Globus pallidus (tissue), 1 donor: ENCODE data around the gene VASP.
"Not testable (repeated sequence)": the region's sequence is repeated elsewhere in the genome, so short reads cannot be mapped to it uniquely, and the experiment has no call there.

Experiments
- DNase-seq: peaks from one replicate; pipeline ENCODE4 v3.0.0-alpha.2; 2015; ENCODE audit warnings: low spot score

Gene VASP

DNA sequence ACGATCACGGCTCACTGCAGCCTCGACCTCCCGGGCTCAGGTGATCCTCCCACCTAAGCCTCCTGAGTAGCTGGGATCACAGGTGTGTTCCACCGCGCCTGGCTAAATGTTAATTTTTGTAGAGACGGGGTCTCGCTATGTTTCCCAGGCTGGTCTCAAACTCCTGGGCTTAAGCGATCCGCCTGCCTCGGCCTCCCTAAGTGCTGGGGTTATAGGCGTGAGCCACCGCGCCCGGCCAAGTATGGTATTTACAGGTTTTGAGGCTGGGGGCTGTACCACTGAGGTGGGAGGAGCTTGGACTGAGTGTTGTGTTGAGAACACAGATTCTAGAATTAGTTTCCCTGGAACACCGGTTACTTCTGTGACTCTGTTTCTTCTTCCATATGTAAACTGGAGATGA is 9.5 kb upstream of the VASP start:
- no peak for DNase-seq

DNA sequence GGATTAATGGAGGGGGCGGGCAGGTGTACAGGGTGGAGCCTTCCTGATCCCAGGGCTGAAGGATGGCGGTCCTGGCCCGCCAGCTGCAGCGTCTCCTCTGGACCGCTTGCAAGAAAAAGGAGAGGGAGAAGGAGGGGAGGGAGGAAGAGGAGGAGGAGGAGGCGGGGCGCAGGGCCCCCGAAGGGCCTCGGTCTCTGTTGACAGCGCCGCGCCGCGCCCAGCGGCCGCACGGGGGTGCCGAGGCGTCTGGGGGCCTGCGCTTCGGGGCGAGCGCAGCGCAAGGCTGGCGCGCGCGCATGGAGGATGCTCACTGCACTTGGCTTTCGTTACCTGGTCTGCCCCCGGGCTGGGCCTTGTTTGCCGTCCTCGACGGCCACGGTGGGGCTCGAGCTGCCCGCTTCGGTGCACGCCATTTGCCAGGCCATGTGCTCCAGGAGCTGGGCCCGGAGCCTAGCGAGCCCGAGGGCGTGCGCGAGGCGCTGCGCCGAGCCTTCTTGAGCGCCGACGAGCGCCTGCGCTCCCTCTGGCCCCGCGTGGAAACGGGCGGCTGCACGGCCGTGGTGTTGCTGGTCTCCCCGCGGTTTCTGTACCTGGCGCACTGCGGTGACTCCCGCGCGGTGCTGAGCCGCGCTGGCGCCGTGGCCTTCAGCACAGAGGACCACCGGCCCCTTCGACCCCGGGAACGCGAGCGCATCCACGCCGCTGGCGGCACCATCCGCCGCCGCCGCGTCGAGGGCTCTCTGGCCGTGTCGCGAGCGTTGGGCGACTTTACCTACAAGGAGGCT is 8.7 kb upstream of the VASP start, which contains the start of gene PPM1N:
Gene PPM1N (plus strand): TSS at position 33 of the 785 bp plus-strand sequence. CDS start 30 bp downstream, at position 63.
- no peak for DNase-seq

DNA sequence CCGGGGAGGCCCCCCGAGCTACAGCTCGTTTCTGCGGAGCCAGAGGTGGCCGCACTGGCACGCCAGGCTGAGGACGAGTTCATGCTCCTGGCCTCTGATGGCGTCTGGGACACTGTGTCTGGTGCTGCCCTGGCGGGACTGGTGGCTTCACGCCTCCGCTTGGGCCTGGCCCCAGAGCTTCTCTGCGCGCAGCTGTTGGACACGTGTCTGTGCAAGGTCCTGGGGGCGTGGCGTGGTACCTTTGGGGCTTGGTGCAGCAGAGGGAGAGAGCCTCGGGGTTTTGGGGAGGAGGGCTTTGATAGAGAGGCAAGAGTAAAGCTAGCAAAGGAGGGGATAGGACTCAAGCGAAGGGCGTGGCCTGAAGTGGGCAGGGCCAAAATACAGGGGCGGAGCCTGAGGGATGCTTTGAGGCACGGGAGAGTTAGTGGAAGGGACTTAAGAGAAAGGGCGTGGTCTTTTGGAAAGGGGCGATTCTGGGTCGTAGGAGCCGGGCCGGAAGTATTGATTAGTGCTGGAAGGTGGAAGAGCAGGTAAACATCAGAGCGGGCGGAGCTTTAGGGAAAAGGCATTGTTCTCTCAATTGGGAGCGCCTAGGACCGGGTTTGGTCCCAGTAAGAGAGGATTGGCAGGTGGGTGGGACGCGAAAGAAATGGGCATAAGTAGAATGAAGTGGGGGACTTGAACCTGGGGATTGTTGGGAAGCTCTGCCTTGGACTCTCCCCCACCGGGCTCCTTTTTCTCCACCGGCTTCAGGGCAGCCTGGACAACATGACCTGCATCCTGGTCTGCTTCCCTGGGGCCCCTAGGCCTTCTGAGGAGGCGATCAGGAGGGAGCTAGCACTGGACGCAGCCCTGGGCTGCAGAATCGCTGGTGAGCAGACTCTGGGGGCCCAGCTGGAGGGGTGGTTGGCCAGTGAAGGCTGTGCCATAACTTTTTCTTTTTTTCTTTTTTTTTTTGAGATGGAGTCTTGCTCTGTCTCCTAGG is 7.8 kb upstream of the VASP start:
- no peak for DNase-seq

DNA sequence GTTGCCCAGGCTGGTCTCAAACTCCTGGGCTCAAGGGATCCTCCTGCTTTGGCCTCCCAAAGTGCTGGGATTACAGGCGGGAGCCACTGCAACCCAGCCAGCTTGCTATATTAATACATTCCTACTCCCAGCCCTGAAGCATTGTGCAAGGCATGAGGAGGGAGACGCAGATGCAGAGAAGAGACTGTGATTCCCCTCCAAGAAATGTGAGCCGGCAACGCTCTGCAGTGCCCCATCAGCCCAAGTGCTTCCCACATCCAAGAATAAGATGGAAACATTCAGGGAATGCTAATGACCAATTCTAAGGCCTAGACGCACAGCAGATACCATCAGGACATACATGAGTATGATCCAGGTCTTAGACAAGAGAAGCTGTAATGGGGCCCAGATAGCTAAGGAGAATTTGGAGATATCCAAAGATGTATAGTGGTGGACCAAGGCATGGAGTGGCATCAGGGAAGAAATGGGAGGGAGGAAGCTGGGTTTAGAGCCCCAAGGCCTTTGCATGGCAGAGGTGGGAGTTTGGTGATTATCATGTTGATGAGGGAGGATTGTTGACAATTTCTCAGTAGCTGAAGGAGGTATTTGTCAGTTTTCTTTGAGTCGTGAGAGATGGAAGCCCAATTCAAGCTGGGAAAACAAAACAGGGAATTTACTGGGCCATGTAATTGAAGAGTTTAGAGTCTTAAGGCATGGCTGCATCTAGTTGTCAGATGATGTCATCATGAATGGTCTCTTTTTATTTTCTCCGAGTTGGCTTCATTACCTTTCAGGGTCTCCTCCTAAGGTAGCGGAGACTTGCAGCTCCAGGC is 6.2 kb upstream of the VASP start:
- DNase-seq, result no peak

DNA sequence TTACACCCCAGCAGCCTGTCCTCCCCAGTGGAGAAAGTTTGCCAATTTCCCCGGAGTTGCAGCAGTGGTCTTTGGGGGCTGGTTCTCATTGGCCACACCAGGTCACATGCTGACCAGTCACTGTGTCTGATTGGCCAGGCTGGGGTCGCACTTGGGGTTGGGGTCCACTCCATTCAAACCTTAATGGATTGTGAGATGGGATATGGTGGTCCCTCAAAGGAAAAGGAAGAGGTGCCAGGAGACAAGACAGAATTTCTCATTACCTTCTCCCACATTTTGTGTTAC is 5.6 kb upstream of the VASP start:
- no peak for DNase-seq

DNA sequence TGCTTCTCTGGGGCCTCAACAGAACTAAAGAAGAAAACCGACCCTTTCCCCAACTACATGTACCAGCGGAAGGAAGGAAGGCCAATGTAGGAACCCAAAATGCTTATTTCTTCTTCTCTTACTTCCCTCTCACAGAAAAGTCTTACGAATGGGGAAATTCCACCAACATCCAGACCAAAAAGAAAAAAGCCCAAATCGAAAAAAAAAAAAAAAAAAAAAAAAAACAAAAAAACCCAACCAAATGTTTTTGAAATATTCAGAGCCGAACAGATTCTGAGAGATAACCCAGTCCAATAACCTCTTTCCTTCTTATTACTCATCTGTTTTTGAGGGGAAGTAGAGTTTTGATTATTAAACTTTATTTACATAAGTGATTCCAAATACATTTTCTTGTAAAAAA is 5.2 kb upstream of the VASP start:
- peak; percentile 35 for DNase-seq

DNA sequence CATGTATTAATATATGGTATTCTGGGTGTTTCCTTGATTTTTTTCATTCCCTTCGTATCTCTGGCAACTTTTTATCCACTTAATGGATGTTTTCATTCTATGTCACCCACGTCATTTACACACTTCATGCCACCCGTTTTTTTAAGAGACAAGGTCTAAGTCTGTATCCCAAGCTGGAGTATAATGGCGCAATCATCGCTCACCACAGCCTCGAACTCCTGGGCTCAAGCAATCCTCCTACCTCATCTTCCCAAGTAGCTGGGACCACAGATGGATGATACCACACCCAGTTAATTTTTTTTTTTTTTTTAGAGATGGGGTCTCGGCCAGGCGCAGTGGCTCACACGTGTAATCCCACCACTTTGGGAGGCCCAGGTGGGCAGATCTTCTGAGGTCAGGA is 3.4 kb upstream of the VASP start:
- DNase-seq, result no peak

DNA sequence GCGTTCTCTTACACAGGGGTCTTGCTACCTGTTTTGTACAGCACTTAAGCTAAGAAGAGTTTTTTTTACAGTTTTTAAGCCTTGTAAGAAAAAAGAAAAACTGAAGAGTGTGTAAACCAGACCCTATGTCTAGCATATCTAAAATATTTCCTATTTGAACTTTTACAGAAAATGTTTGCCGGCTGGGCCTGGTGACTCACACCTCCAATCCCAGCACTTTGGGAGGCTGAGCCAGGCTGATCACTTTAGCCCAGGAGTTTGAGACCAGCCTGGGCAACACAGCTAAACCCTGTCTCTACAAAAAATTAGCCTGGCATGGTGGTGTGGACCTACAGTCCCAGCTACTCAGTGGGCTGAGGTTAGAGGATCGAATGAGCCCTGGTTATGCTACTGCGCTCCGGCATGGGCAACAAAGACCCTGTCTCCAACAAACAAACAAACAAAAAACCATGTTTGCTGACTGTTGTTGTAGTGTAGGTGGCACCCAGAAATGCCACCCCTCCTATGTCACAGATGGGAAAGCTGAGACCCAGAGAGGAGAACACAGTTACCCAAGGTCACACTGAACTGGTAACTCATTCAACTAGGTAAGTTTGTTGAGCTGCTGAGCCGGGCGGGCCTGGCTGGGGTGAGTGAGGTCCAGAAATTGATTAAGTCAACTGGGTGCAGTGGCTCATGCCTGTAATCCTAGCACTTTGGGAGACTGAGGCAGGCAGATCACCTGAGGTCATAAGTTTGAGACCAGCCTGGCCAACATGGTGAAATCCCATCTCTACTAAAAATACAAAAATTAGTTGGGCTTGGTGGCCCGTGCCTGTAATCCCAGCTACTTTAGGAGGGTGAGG is 1.9 kb upstream of the VASP start:
- DNase-seq, result no peak

DNA sequence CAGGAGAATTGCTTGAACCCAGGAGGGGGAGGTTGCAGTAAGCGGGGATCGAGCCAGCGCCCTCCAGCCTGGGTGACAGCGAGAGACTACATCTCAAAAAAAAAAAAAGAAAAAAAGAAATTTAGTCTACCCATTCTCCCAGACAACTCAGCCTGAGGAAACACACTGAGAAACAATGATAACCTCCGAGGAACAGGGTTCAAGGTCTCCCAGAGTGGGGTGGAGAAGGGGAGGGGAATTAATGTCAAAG is 1.4 kb upstream of the VASP start:
- no peak for DNase-seq

DNA sequence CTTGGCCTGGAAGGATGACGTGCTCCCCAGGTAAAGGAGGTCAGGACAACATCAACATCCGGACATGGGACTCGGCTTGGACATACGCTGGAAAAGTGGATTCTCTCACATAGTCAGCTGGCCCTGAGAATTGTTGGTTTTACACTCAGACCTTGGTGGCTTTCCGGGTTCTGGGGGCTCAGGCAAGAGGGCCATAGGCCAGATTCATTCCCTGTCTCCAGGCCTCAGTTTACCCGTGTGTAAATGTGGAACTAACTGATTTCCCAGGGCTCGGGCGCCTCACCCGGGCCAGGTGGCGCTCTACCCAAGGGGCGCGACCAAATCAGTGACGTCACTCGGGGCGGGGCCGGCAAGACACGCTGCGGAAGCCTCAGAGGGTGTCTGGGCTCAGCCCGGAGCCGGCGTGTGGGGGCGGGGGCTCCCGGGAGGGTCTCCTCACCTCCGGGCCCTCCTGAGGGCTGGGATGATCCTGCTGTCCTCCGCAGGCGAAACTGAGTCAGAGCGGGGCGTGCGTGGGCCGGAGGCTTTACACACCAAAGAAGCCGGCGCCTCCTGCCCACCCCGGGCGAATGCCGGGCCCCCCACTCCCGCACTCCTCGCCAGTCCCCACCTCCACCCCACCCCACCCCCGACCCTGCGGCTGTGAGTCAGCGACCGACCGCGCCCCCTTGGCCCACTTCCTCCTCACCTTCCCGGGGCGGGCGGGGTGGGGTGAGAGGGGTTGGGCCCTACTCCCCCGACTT is 862 bp upstream of the VASP start:
- peak; percentile 86 for DNase-seq

DNA sequence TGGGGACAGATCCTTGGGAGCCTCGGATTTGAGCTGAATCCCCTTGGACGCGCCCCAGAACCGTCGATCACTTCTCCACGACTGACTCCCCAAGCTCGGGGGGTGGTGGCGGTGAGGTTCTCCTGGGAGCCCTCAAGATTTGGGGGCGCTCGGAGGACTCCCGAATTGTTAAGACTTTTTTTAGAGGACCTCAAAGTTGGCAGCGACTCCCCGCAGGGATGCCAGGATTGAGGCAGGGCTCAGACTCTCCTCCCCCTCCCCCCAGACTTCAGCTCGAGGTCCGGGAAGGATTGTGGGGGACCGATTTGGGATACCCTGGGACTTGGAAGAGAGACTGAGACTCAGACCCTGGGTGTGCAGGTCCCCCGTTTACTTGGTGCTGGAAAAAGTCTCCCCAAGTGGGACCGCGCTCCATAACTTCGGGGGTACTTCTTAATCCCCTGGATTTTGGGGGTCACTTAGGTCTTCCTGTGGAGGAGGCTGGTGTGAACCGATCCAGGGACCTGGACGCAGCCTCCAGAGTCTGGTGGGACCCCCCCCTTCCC is 665 bp downstream of the VASP start:
- no peak for DNase-seq

DNA sequence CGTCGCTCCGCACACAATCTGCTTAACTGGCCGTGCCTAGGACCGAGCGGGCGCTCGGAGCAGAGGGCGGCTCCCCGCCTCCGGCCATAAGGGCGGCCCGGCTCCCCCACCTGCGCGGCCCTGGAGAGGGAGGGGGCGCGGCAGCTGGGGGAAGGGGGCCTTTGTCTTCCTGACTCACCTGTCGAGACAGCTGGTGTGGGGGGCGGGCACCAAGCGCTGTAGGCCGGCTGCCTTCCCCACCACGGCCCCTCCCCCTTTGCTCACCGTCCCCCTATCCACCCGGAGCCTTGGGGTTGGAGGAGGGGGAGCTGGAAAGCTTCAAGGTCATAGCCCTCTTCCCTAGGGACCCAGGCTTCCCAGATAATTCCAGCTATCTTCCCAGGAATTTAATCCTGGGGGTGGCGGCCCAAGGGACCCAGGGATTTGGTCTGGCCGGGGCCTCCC is 1.2 kb downstream of the VASP start:
- DNase-seq, result no peak

DNA sequence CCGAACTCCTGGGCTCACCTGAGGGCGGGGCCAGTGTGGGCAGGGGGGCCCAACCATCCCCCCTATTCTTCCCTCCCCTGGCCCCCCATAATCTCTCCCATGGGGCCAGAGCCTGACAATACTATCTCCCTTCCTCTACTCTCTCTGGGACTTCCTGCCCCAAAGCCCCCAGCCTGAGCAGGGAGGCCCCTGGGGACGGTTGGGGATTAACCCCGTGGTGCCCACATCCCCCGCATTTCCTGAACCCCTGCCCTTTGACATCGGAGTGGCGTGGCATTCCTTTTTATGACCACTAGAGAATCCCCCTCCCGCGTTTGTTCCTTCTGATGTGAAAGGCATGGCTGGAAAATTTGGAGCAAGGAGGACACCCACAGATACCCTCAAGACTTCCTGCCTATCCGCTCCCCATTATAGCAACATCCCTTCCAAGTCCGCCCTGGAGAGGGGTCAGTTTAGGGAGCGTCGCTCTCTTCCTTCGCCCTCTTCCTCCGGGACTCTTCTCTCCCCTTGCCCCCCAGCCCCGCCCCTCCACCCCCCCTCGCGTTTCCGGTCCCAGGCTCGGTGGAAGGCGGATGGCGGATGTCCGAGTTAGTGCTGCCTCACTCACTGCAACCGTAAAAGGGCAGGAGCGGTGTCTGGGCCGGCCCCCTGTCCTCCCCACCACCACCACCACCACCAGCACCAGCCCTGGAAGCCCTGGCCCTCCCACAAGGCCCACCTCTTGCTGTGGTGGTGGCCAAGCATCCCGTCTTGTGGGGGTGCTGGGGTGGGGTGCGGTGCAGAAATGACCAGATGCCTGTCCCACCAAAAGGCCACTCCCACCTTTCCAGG is 1.8 kb downstream of the VASP start:
- DNase-seq, result no peak

DNA sequence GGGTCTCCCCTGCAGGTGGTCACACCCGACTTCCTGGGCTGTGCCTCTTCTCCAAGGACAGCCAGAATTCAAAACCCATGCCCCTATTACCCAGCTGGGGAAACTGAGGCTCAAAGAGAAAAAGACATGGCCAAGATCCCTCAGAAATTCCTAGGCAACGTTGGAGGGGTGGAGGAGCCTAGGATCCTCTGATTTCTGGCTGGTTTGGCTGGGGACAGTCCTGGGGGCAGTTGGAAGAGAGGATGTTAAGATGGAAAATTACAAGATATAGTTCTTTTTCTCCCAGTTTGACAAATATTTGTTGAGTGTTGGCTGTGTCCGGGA is 2.4 kb downstream of the VASP start:
- DNase-seq, result no peak

DNA sequence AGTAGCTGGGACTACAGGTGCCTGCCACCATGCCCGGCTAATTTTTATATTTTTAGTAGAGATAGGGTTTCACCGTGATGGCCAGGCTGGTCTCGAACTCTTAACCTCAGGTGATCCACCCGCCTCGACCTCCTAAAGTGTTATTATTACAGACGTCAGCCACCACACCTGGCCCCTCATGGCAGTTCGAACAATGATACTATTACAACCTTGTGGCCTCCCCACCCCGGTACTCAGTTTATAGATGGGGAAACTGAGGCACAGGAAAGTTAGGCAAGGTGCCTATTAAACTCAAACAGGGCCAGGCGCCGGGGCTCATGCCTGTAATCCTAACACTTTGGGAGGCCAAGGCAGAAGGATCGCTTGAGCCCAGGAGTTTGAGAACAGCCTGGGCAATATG is 3.1 kb downstream of the VASP start:
- DNase-seq, result not testable (repeated sequence)

DNA sequence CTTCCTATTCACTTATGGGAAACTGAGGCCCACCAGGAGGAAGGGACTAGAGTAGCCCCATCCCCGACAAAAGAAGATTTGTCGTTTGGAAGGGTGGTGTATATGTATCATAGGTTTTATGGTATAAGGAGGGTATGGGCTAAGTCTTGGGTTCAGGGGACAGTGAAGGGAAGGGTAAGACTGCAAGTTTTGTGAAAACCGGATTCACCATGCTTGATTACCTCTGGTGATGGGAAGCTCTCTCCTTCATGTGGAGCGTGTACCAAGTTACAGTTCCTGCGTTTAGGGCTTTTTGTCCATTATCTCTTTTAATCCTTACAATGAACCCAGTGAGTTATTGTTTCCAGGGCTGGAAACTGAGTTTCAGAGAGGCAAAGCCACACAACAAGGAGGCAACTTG is 3.8 kb downstream of the VASP start:
- DNase-seq, result no peak

DNA sequence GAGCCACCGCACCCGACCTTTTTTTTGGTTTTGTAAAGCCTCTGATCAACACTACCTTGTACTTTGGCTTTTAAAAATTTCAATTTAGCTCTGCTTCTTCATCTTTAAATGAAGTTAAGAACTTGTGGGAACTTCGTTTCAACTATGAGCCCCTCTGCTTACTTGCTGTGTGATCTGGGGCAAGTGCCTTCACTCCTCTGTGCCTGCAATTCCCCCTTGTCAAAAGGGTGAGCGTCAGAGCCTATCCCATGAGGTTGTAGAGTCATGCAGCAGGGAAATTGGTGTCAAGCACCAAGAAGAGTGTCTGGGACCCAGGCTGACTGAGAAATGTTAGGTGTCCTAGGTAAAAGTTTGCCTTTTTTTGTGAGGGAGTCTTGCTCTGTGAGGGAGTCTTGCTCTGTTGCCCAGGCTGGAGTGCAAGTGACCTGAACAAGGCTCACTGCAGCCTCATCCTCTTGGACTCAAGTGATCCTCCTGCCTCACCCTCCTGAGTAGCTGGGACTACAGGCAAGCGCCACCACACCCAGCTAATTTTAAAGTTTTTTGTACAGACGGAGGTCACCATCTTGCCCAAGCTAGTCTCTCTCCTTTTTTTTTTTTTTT is 5.7 kb downstream of the VASP start:
- no peak for DNase-seq

DNA sequence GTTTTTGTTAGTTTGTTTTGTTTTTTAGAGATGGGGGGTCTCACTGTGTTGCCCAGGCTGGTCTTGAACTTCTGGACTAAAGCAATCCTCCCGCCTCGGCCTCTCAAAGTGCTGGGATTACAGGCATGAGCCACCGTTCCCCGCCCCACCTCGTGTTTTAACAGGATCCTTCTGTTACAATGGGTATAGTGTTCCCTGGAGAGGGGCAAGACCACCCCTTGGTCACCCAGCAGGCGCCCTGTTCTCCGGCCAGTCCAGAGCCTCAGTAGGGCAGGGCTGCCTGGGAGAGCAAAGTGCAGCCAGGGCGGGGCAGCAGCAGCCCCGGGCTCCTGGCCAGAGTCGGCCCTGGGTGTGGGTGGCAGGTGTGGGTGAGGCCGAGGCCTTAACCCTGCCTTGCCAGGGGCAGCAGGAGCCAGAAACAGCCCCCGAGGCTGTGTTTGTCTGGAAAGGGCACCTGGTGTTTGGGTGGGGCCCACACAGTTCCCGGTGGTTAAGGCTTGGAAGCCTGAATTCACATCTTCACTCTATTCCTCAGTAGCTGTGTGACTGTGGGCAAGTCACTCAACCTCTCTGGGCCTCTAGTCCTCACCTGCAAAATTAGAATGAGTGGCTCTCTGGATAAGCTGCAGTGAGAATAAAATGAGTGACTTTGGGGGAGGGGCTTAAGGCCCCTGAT is 7.2 kb downstream of the VASP start:
- no peak for DNase-seq

DNA sequence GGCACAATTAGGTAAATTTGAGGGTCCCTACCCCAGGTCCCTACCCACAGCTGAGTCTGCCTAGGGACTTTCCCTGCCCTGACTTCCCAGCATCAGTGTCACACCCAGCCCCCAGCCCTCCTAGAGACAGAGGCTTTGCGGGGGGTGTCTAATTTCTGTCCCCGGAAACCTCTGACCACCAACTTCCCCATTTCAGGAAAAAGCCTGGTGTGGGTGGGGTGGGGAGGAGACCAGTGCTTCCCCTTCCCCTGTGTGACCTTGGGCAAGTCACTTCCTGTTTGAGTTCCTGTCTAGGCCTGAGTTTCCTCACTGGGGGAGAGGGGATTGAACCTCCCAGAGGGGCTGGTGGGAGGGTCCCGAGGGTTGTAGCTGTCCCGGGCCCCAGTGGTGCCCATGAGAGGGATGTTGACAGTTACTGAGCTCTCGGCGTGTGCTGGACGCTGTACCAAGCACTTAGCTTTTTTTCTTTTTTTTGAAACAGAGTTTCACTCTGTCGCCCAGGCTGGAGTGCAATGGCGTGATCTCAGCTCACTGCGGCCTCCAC is 7.9 kb downstream of the VASP start:
- DNase-seq, result no peak
